NCI-H2196 (cell line): ENCODE data around the gene LTN1.
"Not testable (repeated sequence)": the region's sequence is repeated elsewhere in the genome, so short reads cannot be mapped to it uniquely, and the experiment has no call there.

ENCODE experiments used
- DNase-seq: peaks from one replicate; lab custom pipeline; 2025; ENCODE audit not compliant: unreplicated experiment; lab: John Stamatoyannopoulos, UW

Gene LTN1

DNA sequence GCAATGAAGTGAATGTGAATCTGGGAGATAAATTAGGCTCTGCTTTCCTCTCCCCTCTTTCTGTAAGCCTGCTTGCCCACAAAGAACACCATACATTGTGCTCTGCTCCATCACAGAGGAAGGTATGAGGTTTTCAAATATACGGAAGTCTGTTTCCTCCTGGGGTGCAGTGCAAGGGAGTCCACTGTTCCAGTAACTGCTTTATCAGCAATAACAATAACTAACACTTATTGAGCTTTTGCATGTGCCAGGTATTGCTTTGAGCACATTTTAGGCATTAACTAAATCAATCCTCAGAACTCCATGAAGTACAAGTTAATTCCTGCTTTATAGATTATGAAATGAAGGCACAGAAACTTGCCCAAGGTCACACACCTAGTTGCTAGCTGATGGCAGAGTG lies 10.0 kb downstream of the LTN1 start:
- DNase-seq, result no peak

DNA sequence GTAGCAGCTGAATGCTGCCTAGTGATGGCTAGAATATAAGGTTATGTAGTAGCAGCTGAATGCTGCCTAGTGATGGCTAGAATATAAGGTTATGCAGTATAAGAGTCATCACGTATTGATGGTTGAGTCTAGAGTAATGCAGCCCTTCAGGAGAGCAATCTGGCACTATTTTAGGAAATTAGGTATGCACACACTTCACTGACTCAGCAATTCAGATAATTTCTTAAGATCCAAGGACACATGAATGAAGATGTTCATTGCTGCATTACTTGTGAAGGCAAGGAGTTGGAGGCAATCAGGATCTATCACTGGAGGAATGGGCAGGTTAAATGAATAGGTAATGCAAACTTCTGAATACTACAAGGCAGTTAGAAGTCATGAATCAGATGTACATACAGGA lies 13.6 kb downstream of the LTN1 start:
- no peak for DNase-seq

DNA sequence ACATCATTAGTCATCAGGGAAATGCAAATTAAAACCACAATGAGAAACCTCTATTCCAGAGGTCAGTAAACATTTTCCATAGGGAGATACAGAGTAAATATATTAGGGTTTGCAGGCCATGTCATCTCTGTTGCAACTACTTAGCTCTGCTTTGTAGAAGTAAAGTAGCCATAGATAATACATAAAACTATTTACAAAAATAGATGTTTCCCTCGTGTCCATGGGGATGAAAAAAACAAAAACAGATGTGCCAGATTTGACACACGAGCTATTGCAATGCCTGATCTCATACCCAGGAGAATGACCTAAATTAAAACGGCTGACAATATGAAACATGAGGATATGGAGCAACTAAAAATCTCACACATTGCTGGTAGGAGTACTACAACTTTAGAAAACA lies 17.3 kb downstream of the LTN1 start:
- DNase-seq, result no peak

DNA sequence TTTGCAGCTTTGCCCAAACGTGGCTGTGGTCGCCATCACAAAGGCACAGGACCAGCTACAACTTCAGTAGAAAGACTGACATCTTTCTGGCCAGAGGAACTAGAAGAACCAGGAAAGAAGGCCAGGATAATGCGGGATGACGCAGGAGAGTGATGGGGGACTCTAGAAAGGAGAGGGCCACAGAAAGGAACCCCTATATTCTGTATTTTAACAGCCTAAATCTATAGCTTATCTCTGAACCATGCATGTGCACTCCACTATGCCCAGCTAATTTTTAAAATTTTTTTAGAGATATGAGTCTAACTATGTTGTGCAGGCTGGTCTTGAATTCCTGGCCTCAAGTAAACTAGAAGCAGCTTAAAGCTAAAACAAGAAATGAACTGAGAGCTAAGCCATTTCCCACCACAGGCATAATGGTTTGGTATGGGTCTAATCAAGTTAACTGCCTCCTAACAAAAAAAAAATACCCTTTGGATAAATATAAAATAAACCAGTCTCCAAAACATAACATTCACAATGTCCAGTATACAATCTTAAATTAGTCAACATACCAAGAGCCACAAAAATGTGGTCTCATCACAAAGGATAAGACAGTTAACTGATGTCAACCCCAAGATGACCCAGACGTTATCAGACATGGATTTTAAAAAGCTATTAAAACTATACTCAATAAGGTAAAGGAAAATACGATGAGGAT lies 18.0 kb downstream of the LTN1 start:
- no peak for DNase-seq

DNA sequence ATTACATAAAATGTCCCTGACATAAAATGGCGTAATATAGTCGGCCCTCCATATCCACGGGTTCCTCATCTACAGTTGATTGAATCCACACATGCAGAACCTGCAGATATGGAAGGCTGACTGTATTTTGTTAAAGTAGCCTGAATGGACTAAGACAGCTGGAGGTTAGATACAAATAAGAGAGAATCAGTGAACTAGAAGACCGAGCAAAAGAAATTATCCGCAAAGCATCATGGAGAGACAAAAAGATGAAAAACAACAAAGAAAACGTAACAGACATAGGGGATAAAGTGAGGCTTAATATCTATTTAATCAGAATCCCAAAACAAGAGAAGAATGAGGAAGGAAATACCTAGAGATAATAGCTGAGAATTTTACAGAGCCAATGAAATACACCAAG lies 20.3 kb downstream of the LTN1 start:
- no peak for DNase-seq

DNA sequence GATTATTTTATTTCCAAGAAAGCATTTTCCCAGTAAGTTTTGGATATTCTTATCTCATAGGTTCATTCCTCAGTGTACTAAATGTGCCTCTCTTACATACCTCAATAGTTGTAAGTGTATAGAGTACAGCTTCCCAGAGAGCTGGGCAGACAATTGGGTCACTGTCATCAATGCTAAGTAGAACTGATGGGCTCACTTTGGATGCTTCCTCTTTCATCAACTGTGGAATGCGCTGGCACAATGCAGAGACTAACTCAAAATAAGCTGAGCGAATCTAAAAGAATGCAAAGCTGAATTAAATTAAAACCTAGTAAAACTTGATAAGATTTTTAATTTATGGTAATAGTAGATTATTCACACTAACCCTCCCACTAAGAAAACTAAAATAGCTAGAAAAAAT lies 21.5 kb downstream of the LTN1 start:
- DNase-seq, result no peak

DNA sequence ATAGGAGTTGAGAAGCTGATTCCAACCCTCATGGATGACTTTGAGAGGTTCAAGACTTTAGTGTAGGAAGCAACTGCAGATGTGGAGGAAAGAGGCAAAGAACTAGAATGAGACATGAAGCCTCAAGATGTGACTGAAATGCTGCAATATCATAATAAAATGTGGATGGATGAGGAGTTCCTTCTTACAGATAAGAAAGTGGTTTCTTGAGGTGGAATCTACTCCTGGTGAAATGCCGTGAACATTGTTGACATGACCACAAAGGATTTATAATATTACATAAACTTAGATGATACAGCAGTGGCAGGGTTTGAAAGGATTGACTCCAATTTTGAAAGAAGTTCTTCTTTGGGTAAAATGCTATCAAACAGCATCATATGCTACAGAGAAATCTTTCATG lies 28.8 kb downstream of the LTN1 start:
- DNase-seq, result no peak

DNA sequence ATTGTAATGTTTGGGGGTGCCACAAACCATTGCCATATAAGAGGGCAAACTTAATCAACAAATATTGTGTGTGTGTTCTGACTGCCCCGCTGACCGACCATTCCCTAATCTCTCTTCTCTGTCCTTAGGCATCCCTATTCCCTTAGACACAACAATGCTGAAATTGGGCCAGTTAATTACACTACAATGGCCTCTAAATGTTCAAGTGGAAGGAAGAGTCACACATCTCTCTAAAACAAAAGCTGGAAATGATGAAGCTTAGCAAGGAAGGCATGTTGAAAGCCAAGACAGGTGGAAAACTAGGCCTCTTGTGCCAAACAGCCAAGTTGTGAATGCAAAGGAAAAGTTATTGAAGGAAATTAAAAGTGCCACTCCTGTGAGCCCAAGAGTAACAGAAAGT lies 30.2 kb downstream of the LTN1 start:
- DNase-seq, result no peak

DNA sequence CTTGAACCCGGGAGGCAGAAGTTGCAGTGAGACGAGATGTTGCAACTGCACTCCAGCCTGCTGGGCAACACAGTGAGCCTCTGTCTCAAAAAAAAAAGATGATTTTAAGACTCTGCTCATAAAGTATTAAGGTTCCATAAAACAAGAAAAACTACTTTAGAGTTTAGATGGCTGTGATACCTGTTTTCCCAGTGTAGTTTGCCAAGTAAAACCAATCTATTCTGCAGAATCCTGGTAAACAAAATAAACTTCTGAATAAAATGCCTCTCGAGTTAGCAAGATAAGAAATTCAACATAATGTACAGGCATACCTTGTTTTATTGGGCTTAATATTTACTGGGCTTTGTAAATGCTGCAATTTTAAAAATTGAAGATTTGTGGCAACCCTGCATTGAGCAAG lies 30.8 kb downstream of the LTN1 start:
- DNase-seq, result no peak

DNA sequence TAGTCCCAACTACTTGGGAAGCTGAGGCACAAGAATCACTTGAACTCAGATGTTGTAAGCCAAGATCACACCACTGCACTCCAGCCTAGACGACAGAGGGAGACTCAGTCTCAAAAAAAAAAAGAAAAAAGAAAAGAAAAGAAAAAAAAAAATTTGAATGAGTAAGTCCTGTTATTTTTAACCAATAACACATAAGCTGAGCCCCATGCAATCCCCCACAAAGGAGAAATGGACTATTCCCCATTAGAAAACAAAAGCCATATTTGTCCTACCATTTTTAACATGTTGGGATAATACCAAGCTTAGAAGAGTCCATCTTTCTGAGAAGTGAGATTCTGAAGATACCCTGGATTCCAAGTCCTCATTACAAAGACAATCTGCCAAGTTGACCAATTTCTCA lies 32.4 kb downstream of the LTN1 start:
- DNase-seq, result no peak

DNA sequence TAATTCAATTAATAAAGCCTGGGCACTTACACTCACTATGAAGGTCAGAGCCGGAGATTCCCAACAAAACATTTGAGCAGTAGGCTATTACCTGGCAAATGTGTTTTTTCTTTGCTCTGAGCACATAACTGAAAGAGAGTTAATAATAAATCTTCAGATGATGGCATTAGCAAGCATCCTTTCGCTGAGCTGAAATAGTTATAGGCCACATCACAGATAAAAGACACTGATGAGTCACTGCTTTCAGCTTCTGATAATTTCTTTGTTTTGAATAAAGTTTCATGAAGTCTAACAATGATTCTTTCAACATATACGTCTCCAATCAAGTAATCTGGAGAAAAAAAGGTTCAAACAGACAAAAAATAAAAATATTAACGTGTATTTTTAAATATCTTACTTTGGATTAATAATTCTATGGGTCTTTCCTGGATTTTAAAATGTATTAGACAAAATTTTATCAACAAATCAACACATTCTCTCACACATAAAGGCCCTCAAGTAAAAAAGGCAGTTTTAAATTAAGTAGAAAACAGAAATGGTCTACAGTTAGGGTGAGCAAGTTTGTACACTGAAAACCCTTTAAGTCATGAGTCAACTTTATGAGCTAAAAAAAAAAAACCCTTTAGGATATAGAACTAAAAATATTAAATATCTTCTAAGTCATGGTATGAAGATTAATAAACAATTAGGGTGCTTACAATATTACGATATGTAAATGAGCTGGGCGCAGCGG lies 33.1 kb downstream of the LTN1 start:
- no peak for DNase-seq

DNA sequence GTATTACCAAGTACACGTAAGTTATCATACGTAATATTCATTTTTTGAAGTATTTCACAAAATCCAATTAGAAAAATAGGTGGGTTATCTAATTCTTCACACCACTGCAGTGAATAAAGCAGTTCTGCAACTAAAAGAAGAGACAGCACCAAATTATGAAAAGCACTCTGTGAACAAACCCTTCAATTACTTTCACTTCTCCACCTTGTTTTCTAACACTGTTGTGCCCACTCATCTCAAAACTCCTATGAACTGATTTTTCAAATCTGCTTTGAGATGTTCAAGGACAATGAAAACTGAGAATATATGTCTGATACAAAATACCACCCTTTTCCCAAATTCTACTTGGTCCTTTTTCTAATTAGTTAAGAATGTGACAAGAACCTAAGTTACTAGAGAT lies 39.4 kb downstream of the LTN1 start:
- no peak for DNase-seq

DNA sequence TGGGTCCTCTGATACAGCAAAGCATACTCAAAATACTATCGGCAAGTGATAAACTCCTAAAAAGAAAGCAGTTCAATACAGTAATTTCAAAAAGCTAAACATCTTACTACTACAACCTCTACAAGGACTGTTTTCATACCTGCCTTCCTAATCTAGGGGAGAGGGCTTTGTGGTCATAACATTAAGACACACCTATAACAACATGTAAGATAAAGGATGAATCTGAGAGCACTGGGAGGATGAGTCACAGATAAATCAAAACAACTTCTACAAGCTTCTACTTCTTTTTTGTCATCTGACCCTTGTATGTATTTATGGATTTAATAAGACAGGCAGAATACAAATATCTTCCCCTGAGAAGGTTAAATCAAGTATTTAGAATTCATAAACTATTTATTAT lies 40.0 kb downstream of the LTN1 start:
- no peak for DNase-seq

DNA sequence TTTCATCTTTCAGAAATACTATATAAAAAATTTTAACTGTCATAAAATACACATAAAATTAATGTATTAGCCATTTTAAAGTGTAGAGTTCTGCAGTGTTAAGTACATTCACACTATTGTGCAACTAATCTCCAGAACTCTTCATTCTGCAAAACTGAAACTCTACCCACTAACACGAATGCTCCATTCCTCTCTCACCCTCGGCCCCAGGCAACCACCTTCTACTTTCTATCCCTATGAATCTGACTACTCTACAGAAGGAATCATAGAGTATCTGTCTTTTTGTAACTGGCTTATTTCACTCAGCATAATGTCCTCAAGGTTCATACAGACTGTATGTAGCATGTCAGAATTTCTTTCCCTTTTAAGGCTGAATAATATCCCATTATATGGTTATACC lies 43.4 kb downstream of the LTN1 start:
- no peak for DNase-seq

DNA sequence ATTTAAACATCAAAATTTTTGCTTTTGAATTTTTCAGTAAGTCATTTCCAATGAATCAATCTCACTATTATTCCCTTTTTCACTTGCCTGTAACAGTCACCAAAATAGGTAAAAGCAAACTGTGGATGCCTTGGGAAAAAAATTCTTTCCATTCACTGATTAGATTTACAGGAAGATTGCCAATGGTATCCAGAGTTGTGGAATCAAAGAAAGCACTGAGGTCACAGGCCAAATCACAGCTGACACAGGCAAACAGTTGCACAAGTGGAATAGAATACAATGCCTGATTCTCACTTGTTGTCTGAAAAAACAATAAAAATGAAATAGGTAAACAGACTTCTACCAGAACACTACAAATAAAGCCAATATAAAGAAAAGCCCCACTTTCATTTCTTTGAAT lies 48.4 kb downstream of the LTN1 start:
- DNase-seq, result no peak

DNA sequence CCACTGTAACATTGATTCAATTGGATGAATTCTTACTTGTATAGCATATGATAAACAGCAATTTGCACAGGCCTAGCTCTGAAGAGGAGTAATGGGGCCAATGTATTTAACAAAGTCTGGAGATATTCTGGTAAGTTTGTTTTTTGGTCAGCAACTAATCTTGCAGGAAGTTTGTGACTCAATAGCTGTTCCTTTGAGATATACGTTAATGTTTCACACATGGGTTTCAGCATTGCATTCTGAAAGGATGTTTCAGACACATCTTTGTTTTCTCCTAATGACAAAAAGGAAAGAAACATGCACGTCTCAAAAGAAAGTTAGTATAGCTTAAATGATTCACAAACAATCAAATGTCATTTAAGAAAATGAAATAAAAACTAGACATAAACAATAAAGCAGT lies 49.0 kb downstream of the LTN1 start:
- no peak for DNase-seq

DNA sequence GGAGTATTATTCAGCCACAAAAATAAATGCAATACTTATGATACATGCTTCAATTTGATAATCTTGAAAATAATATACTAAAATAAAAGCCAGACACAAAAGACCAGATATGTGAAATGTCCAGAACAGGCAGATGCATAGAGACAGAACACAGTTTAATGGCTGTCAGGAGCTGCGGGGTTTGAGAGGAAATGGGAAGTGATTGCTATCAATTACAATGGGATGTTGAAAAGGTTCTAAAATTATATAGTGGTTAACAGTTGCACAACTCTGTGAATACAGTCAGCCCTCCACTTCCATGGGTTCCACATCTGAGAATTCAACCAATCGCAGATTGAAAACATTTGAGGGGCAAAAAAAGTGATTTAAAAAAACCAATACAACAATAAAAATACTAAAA lies 54.0 kb downstream of the LTN1 start:
- DNase-seq, result no peak

DNA sequence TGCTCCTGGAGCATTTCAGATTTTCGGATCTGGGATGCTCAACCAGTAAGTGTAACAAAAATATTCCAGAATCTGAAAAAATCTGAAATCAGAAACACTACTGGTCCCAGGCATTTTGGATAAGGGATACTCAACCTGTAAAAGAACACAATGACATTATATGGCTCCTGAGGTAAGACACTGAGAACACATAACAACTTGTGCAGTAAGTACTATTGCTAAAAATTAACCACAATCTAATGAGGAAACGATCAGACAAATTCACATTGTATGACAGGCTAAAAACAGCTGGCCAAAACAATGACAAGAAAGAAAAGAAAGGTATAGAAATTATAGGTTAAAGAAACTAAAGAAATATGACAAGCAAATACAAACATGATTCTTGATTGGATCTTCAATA lies 54.9 kb downstream of the LTN1 start:
- no peak for DNase-seq

DNA sequence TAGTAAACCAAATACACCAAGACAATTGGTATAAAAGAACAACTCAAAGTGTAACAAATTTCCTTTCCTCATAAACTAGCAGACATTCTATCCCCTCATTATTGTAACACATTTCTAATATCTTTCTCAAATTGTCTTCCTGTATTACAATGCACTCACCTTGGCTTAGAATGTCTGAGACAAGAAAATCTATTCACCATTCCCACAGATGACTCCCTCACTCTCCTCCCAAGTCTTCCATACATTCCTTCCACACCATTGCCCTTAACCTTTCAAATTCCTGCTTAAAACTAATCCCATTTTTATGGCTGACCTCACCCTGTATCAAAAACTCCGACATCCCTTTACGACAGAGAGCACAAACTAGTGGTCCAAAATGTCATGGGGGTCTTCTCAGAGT lies 56.0 kb downstream of the LTN1 start:
- no peak for DNase-seq

DNA sequence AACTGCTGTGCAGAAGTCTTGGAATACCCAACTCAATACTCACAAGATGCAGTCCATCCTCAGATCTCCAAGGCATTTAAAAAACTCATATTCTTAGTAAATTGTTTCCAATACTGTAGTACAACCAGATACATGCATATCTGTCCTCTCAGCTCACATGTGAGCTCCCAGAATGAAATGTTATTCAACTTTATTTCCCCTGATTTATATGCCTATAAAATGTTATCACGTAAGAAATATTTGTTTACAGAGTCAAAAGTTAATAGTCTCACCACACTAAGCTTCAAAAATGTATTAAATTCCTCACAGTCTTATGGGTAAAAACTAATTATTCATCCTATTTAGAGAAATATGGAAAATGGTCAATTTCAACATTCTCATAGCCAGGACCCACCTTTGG lies 56.6 kb downstream of the LTN1 start:
- no peak for DNase-seq

DNA sequence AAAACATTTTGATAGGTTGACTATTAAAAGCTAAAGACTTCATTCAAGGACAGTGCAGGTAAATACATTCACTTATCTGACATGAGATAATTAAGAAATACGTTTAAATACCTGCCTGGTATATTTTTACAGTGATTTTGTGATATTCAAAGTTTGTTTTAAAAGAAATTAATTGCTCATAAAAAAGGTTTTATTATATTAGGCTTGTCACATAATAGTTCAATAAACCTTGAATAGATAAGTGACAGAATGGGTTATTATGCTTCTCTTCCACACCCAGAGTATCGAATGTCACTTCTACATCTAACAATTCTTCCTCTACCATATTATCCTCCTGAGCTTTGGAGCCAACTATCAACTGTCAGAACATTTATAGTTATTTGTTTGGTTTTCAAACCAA lies 60.0 kb downstream of the LTN1 start:
- DNase-seq, result no peak

DNA sequence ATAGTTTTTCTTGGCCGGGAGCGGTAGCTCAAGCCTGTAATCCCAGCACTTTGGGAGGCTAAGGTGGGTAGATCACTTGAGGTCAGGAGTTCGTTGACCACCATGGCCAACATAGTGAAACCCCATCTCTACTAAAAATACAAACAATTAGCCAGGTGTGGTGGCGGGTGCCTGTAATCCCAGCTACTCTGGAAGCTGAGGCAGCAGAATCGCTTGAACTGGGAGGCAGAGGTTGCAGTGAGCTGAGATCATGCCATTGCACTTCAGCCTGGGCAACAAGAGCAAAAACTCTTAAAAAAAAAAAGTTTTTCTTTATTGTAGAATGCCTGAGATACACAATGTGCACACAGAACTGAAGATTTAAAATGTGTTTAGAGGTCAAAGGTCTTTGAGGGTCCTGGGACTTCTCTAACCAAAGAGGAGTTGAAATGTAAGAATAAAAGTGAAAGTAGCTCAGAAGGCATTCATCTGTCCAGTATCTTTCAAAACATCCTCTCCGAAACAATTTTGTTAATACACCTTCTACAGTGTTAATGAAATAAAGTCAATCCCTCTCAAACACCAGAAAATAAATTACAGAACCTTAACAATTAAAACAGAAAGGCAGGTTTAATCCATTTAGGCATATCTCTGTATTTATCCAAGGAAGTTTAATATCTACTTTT lies 60.8 kb downstream of the LTN1 start:
- not testable (repeated sequence) for DNase-seq
